HG02642 (cell line): Measurements from ENCODE around the gene SLC35F4.

Experiments
- ATAC-seq: cut with Tn5 transposase; IDR thresholded peaks from one replicate; pipeline ENCODE4 v1.9.1; 2021; ENCODE audit warnings: mild to moderate bottlenecking; ENCODE audit not compliant: unreplicated experiment, poor library complexity

Gene SLC35F4

GRCh38 chr14:57560681-57561080 is 305.2 kb downstream of the SLC35F4 start:
- peak; percentile 82 for ATAC-seq

DNA sequence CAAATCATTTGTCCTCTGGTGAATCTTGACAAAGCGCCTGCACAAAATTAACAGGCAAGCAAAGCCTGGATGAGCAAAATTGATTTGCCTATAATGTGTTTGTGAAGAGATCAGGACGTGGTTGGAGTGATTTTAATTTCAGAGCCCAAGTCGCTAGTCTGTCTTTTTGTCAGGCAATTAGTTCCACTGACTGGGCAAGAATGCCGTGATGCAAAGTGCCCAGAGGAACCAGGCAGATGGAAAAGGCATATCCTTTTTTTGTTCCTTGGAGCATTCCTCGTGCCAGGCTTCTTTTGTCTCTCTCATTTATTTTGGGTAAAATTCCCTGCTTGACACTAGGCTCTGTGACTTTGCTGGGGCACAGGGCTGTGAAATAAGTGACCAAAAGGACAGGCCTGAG is 306.3 kb downstream of the SLC35F4 start:
- ATAC-seq = no peak

GRCh38 chr14:57549765-57550420 is 316.0 kb downstream of the SLC35F4 start:
- no peak for ATAC-seq

DNA sequence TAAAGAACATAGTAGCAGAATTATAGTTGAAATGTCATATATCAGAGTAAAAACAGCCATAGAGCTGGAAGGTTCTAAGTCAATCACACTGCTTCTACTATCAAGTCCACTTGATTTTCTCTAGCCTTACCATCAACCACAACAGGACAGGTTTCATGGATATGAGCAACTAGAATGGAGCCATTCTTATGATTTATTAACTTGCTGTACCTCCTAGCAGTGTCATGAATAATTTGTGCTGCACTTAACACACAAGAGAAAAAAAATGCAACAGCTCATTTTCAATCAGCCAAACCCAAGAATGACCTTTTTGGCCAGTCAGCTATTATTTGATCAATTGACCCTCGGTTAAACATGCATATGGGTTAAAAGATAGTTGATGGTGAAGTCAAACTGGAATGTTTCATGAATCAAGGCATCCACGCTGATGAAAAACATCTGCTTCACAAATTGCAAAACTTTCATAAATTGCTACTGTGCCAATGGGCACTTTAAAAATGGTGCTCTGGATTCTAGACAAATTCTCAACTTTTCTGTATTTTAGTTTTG is 316.8 kb downstream of the SLC35F4 start:
- no peak for ATAC-seq

- ATAC-seq = no peak
Measured at GRCh38 chr14:57547131-57547530, 318.8 kb downstream of the SLC35F4 start.

DNA sequence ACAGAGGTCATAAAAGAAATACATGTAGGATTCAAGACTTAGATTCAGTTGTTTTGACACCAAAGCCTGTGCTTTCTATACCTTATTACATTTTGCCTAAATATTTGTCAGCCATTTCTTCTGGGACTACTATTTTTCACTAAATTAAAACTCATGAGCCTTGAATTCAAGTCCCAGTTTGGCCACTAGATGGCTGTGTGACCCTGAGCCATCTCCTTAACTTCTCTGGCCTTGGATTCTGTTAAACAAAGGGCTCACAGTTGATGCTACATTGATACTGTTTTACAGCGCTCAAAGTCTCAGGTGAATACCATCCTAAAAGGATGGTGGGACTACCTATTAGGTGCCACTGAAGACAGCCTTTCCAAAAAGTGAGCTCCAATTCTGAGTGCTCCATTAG is 332.7 kb downstream of the SLC35F4 start:
- no peak for ATAC-seq

DNA sequence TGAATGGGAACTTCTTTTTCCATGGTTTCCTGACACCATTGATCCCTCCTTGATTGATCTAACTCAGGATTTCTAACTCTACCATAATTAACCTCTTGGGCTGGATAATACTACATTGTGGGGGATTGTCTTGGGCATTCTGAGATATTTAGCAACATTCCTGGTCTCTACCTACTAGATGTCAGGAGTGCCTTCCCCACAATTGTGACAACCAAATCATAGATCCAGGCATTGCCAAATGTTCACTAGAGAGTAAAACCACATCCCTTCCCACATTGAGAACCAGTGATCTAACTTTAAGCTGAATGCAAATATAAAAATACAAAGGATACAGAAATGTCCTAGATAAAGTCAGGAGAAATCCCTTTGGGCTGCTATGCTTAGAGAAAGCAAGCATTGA is 335.3 kb downstream of the SLC35F4 start:
- ATAC-seq = no peak

- ATAC-seq = no peak
Measured at GRCh38 chr14:57526942-57527341, 338.9 kb downstream of the SLC35F4 start.

- ATAC-seq = no peak
Measured at GRCh38 chr14:57519043-57519442, 346.8 kb downstream of the SLC35F4 start.
